HCT116 (cell line): ENCODE measurements around the gene TNN. TPM values are rescaled to one million over a fixed set of nuclear protein-coding genes. Genes with fewer than 3 reads are reported as not detected.

Source experiments
- ATAC-seq: fragments of 200-7000 bp; cut with Tn5 transposase; 2 replicates; pipeline ENCODE4 v1.9.1; 2020; ENCODE audit warnings: mild to moderate bottlenecking, moderate library complexity
- BruUV-seq: library from RNA; stranded (reverse); fragments of 400-500 nt; replicated peaks from 2 replicates; lab custom pipeline; 2021; lab: Mats Ljungman, UMichigan
- CTCF ChIA-PET: fragments of 300-600 bp; sonication (Branson Sonifier 250); formaldehyde crosslinking; loops from one replicate; lab custom pipeline; 2021; ENCODE audit warnings: antibody characterized with exemption; lab: Charles Lee
- POLR2A ChIA-PET: fragments of 300-600, 350-600 bp; sonication (Branson Sonifier 250); formaldehyde crosslinking; loops from one replicate; lab custom pipeline; 2021; ENCODE audit warnings: antibody characterized with exemption; lab: Charles Lee
- RAD21 ChIA-PET, 2 experiments: fragments of 300-600 bp; sonication (Branson Sonifier 250); formaldehyde crosslinking; loops; one replicate each; lab custom pipeline; 2023; ENCODE audit warnings: low total read pairs in 2 of 2; ENCODE audit not compliant: uncharacterized antibody in 2 of 2, unreplicated experiment in 2 of 2, low non-redundant PET in 1 of 2; lab: Charles Lee
- DNase-seq: peaks from one replicate; pipeline ENCODE4 v3.0.0-alpha.2; 2010; ENCODE audit warnings: low read depth, low spot score
- H2AFZ ChIP-seq: fragments of 200-600 bp; shearing (Covaris generic), sonication (generic); 2 replicates; pipeline ENCODE4 v1.6.1; 2017; ENCODE audit warnings: low read depth, mixed run types, mixed read lengths, antibody characterized with exemption, low read length; ENCODE audit not compliant: poor library complexity, severe bottlenecking
- H3K27ac ChIP-seq: 2 replicates; pipeline ENCODE4 v1.5.1; 2012; ENCODE audit warnings: low read depth, low read length
- H3K27me3 ChIP-seq: fragments of 200-600 bp; sonication (generic); 2 replicates; pipeline ENCODE4 v1.6.1; 2016; ENCODE audit warnings: mixed run types, low read length, mixed read lengths; ENCODE audit not compliant: insufficient read depth
- H3K36me3 ChIP-seq, 2 experiments: fragments of 200-500 bp in 1 of 2; fragments of 200-600 bp in 1 of 2; sonication (Bioruptor generic) in 1 of 2; sonication (generic) in 1 of 2; 2 replicates each; pipeline versions ENCODE4 v1.5.1 to v1.6.1; 2014 to 2016; ENCODE audit warnings: low read length in 2 of 2, inconsistent platforms in 1 of 2, mixed read lengths in 1 of 2, mixed run types in 1 of 2; ENCODE audit not compliant: insufficient read depth in 2 of 2, control insufficient read depth in 1 of 2
- H3K4me1 ChIP-seq, 2 experiments: fragments of 200-600 bp in 1 of 2; sonication (generic) in 1 of 2; 2 replicates each; pipeline versions ENCODE4 v1.5.1 to v1.6.1; 2012 to 2017; ENCODE audit warnings: low read length in 2 of 2, inconsistent platforms in 1 of 2, mild to moderate bottlenecking in 1 of 2, mixed read lengths in 1 of 2, mixed run types in 1 of 2, moderate library complexity in 1 of 2; ENCODE audit not compliant: insufficient read depth in 2 of 2, control insufficient read depth in 1 of 2
- H3K4me2 ChIP-seq: fragments of 200-600 bp; sonication (generic); 2 replicates; pipeline ENCODE4 v1.6.1; 2017; ENCODE audit warnings: mixed run types, low read length, mixed read lengths
- H3K4me3 ChIP-seq, 2 experiments: fragments of 200-600 bp in 1 of 2; sonication (generic) in 1 of 2; replicated peaks in 1 of 2; 2 replicates each; pipeline ENCODE4 v1.5.1; 2011 to 2016; ENCODE audit warnings: low read length in 2 of 2, control low read depth in 1 of 2, low read depth in 1 of 2, mild to moderate bottlenecking in 1 of 2, mixed read lengths in 1 of 2, mixed run types in 1 of 2
- H3K79me2 ChIP-seq: fragments of 200-600 bp; sonication (generic); 2 replicates; pipeline ENCODE4 v1.6.1; 2017; ENCODE audit warnings: mild to moderate bottlenecking, mixed run types, low read length, moderate library complexity, mixed read lengths; ENCODE audit not compliant: insufficient read depth
- H3K9ac ChIP-seq: fragments of 200-600 bp; sonication (generic); 2 replicates; pipeline ENCODE4 v1.6.1; 2016; ENCODE audit warnings: low read length, mixed read lengths
- H3K9me2 ChIP-seq: fragments of 200-600 bp; sonication (generic), shearing (Covaris generic); 2 replicates; pipeline ENCODE4 v1.6.1; 2017; ENCODE audit warnings: mixed run types, mild to moderate bottlenecking, moderate library complexity; ENCODE audit not compliant: insufficient read depth
- H3K9me3 ChIP-seq, 2 experiments: fragments of 200-500 bp in 1 of 2; fragments of 200-600 bp in 1 of 2; sonication (Bioruptor generic) in 1 of 2; sonication (generic) in 1 of 2; 2 replicates each; pipeline ENCODE4 v1.6.1; 2014 to 2017; ENCODE audit warnings: low read length in 2 of 2, mixed read lengths in 2 of 2, inconsistent platforms in 1 of 2, low read depth in 1 of 2, mild to moderate bottlenecking in 1 of 2, mixed run types in 1 of 2, moderate library complexity in 1 of 2; ENCODE audit not compliant: control insufficient read depth in 1 of 2, insufficient read depth in 1 of 2
- H4K20me1 ChIP-seq: fragments of 200-600 bp; sonication (generic), shearing (Covaris generic); 2 replicates; pipeline ENCODE4 v1.6.1; 2017; ENCODE audit warnings: mixed run types, mild to moderate bottlenecking, moderate library complexity; ENCODE audit not compliant: insufficient read depth
- ATF3 ChIP-seq: IDR thresholded peaks from 2 replicates; pipeline ENCODE4 v1.6.1; 2012
- CBX3 ChIP-seq: IDR thresholded peaks from 2 replicates; pipeline ENCODE4 v1.6.1; 2012; ENCODE audit warnings: low read depth
- FOSL1 ChIP-seq: IDR thresholded peaks from 2 replicates; pipeline ENCODE4 v1.6.1; 2012; ENCODE audit warnings: low read depth
- REST ChIP-seq: IDR thresholded peaks from 2 replicates; pipeline ENCODE4 v1.6.1; 2012; ENCODE audit warnings: low read depth
- ZBTB33 ChIP-seq: IDR thresholded peaks from 2 replicates; pipeline ENCODE4 v1.6.1; 2011; ENCODE audit warnings: mild to moderate bottlenecking, low read length, moderate library complexity; ENCODE audit not compliant: insufficient replicate concordance; ENCODE audit errors: extremely low read depth
- intact Hi-C: fragments of 100-400 bp; cut with micrococcal nuclease; formaldehyde crosslinking; loops from 2 replicates; pipeline ENCODE4 v1.10.0; 2022
- total RNA-seq: library from RNA; stranded (reverse); gene quantifications from one replicate; pipeline ENCODE4 v1.2.1, GENCODE V29; 2021; ENCODE audit not compliant: unreplicated experiment

TNN gene
- total RNA-seq, 1 experiment from 2014 or later: not detected

DNA sequence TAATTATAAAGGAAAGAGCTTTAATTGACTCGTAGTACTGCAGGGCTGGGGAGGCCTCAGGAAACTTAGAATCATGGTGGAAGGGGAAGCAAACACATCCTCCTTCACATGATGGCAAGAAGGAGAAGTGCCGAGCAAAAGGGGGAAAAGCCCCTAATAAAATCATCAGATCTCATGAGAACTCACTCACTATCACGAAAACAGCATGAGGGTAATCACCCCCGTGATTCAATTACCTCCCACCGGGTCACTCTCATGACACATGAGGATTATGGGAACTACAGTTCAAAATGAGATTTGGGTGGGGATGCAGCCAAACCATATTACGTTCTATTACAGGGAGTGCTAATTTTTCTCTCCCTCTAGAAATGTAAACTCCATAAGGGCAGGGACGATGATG, 30.2 kb upstream of the TNN start:
- RAD21 ChIA-PET: no interaction called here
- intact Hi-C loops: no loop called here
- CTCF ChIA-PET: no interaction called here

More for the DNA sequence above, 30.2 kb upstream of the TNN start:
- no peak for TF ChIP-seq FOSL1
- no peak for TF ChIP-seq ATF3
- no peak for TF ChIP-seq CBX3
- no peak for TF ChIP-seq ZBTB33
- no peak for TF ChIP-seq REST
- H2AFZ ChIP-seq: no peak overlapping the region
- H3K4me2 ChIP-seq: no peak overlapping the region
- H3K9me3 ChIP-seq: no peaks in the 10 kb centered on the region
- no peaks in the 10 kb centered on the region for H3K79me2 ChIP-seq
- no peaks in the 10 kb centered on the region for H3K9me2 ChIP-seq
- no peak overlapping the region for H3K4me3 ChIP-seq
- no peaks in the 10 kb centered on the region for H3K27me3 ChIP-seq
- POLR2A ChIA-PET: no interaction called here
- DNase-seq: no peak
- ATAC-seq: no peak
- H3K4me1 ChIP-seq: no peaks in the 10 kb centered on the region
- no TSS peak for BruUV-seq
- H3K36me3 ChIP-seq: no peaks in the 10 kb centered on the region
- no peak overlapping the region for H3K9ac ChIP-seq
- H4K20me1 ChIP-seq: no peaks in the 10 kb centered on the region
- H3K27ac ChIP-seq: no peak overlapping the region
